Raji (cell line): ENCODE data around the gene ECHDC3.

Experiments used
- POLR2A ChIP-seq: IDR thresholded peaks from 2 replicates; pipeline ENCODE4 v1.6.1; 2011; ENCODE audit warnings: low read depth, low read length, control low read depth; ENCODE audit not compliant: insufficient read depth

Gene ECHDC3

DNA sequence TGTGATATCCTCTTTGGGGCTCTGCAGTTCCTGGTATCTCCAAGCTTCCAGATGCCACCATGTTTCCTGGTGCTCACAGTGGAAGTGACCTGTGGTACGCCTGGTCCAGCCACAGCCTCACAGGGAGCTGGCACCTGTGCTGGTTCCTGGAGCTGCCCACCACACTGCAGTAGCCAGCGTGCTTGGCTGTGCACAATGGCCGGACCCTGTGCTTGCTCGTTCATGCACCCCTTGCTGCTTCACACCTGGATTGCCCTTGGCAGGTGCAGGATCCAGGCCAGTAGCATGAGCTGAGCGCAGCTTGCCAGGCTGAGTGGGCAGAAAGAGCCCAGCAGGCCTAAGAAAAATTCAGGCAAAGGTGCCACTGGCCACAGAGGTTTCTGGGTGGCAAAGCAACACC is 11.4 kb upstream of the ECHDC3 start:
- TF ChIP-seq POLR2A = no peak

DNA sequence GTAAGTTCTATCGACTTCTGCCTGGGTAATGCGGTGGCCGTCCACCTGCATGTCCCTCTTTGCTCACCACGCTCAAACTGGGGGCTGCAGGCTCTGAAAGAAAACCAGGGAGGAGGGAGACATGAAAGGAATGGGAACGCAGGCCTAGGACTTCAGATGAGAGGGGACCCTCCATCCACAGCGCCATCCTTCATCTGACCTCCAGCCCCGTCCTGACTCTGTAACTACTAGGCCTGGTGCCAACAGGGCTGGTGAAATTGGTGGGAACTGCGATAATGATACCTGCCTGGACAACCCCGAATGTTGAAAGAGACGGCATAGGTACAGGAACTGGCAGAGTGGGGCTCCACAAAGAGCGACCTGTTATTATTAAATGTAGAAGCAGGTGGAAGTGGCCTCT is 1.3 kb upstream of the ECHDC3 start:
- TF ChIP-seq POLR2A = no peak

DNA sequence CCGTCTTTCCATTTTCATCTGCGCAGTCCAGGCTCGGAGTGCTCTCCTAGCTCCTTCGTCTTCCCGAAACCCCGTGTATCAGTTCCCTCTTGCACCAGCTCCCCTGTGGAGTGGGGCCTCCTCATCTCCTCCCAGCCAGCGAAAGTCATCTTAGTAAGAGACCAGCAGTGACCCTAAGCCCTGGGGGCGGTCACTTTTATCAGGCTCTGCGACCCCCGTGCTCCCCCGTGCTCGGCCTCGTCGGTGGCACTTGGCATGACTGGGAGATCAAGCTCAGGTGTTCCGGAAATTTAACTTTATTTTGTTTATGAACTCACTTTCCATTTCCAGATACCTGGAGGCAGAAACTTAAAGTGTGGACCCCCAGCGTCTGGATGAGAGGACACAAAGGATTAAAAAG is 574 bp upstream of the ECHDC3 start:
- TF ChIP-seq POLR2A = no peak

DNA sequence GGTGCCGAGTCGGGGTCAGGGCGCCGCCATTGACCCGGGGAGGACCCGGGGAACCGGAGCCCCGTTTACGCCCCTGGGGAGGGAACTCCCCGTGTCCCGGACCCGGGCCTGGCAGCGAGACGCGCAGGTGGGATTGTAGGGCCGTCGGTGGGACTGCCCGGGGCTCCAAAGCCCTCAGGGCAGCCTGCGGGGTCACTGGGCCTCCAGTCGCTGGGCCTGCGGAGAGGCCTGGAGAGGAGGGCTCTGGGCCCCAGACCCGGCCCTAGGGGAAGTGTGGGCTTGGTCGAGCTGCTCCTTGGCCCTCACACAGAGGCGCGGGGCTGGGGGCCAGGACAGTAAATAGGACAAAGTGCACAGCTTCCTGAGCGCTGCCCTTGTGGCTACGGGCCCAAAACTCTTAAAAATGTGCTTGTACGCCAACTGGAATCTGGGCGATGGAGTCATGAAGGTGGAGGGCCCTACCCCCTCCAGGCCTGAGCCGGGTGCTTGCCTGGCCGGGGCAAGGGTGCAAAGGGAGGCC is 657 bp downstream of the ECHDC3 start:
- TF ChIP-seq POLR2A = no peak

DNA sequence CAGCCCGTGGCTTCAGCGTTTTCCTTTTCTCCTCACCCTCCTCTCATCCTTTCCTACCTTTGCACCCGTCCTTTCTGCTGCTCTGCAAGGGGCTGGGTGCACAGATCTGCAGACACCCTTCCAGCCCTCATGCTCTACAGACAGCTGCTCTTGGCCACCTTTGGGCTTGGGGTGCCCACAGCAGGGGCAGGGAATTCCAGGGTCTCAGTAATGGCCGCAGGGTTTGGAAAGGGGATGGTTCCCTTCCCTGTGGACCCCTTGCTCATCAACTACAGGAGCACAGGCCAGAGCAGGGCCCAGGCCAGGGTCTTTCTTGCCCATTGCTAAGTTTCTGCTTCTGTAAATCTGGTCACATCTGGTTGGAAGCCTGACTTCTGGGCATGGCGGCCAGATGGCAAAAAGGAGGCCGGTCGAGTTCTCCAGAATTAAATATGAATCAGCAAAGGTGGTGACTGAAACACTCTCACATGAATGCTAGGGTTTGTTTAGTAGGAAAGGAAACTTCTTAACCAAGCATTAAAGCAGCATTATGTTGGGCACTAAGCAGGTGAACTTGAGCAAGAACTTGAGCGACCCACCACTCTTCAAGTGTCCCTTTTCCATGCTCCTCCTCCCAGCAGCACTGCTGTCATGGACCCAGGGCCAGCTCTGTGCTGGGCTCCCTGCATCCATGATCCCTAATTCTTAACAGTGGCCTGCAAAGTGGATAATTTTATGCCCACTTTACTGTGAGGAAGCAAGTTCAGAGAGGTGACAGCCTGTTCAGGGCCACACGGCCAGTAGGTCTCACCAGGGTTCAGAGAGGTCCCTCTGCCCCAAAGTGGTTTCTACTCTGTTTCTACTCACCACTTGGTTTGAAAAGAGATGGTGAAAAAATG is 1.5 kb downstream of the ECHDC3 start:
- TF ChIP-seq POLR2A = no peak

DNA sequence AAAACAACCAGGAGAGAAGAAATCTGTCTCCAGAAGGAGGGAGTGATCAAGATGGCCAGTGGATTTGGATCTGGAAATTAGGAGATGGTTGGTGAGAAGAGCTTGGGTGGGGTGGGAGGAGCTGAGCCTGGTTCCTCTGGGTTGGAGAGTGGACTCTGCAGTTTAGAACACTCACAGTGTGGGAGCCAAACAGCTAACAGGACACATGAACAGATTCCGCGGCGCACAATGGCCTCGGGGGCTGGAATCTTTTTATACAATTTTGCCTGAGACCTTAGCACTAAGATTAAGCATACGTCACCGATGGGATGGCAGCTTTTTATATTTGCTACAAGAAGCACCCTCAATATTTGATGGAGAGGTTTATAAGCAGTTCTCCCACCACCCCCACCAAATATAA is 2.9 kb downstream of the ECHDC3 start:
- no peak for TF ChIP-seq POLR2A

DNA sequence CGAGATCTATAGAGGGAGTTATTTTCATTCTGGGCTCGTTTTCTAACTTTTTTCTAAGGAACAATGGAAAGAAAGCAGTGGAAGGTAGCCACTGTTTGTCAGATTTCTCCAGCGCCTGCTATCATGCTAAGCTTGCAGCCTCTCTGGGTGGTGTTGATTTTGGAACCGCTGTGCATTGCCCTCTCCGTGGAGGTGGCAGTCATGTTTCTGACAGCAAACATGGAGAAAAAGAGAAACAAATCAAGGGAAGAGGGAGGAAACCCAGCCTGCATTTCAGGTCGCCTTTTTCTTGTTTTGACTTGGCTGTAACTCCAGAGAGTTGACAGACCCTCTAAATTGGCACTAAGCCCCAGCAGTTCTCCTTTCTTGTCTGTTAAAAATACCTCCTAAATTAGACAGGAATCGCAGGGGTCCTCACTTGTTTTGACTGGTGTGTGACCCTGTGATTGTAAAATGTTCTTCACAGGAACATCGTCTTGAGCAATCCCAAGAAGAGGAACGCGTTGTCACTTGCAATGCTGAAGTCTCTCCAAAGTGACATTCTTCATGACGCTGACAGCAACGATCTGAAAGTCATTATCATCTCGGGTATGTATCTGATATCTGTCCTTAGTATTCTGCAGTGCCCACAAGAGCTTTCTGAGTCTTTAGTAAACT is 4.8 kb downstream of the ECHDC3 start:
- TF ChIP-seq POLR2A = no peak

DNA sequence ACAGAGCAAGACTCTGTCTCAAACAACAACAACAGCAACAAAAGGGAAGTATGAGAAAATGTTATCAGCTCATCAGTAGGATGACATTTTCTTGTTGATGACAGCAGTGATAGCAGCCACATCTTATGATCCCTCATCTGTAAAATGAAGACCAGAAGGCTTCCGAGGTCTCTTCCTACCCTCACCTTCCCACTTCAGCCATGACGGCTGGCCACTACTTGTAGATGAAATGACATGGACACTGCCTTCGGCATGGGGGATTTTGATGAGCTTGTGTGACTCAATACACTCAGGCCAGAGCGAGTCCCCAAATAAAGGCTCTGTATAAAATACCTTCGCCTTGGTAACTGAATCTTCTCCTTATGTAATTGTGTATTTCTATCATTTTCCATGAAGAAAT is 6.7 kb downstream of the ECHDC3 start:
- no peak for TF ChIP-seq POLR2A

DNA sequence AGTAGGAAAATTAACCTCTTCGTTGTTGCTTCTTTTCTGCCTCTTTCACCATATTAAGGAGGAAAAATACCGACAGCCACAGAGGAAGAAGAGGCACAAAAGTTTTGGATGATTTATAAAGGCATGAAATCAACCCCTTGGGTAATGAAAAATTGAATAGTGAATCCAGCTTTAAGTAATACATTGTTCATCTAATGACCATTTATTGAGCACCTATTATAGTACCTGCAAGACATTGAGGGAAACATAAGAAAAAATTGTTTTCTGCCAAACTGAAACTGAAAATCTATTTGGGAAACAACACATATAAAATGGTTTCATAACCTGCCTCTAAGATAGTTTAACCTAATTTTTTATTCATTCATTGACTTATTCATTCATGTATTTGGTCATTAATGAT is 8.2 kb downstream of the ECHDC3 start:
- TF ChIP-seq POLR2A = no peak

DNA sequence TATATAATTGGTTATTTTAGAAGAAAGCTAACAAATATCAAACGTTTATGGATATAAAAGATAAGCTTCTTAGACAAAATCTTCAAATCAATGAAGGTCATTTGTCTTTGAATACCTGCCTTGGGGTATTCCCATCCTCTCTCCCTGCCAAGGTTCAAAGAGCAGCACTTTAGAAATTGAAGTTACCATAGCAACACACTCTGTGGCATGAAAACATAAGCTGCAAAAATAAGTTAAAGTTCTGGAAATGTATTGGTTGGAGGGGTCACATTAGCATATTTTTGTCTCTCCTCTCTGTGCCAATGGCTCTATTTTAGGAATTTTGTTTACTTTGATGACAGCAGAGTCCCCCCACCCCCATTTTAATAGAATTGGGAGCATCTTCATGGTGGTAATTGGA is 12.0 kb downstream of the ECHDC3 start:
- TF ChIP-seq POLR2A = no peak

DNA sequence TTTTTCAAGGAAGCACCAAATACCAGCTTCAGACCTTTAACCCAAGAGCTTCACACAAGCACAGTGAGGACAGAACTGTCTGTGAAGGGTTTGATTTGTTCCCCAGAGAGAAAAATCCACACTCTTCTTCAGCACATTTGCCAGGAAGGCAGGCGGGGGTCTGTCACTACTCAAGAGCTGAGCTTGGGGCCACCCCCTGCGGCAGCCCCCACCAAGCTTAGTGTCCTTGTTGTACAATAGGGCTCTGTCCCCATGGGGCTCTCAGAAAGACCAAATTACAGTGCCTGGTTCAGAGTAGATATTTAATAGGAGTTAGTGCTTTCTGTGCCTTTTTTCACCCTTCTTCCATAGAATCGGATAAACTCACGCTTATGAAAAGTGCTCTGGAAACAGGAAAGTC is 12.4 kb downstream of the ECHDC3 start:
- no peak for TF ChIP-seq POLR2A

DNA sequence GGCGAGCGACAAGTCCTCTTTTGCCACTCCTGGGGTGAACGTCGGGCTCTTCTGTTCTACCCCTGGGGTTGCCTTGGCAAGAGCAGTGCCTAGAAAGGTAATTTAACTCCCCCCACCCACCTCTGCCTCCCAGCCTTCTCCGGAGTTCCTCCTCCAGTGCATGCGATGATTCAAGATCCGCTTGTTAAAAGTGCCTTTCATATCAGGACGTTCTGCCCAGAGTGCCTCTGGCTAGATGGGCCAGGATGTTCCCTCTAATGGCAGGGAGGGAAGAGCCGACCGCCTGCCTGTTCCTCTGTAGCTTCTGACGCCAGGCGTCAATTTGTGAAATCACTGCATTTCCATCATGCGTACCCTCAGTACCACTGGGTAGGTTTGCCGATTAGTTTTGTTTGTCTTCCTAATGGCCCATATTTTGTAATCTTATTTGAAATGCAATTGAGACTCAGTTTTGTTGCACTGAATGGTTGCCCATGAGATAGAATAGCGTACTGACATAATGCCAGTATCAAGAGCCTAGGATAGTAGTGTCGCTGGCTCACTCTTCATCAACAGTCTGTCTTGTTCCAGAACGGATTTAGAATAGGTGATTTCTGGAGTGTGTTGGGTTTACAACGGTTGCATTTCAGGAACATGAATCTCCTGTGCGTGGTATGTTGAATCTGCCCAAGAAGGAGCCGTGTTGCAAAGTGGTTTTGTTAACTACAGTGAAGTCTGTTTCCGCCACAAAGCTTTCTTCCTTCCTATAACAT is 13.5 kb downstream of the ECHDC3 start:
- no peak for TF ChIP-seq POLR2A

DNA sequence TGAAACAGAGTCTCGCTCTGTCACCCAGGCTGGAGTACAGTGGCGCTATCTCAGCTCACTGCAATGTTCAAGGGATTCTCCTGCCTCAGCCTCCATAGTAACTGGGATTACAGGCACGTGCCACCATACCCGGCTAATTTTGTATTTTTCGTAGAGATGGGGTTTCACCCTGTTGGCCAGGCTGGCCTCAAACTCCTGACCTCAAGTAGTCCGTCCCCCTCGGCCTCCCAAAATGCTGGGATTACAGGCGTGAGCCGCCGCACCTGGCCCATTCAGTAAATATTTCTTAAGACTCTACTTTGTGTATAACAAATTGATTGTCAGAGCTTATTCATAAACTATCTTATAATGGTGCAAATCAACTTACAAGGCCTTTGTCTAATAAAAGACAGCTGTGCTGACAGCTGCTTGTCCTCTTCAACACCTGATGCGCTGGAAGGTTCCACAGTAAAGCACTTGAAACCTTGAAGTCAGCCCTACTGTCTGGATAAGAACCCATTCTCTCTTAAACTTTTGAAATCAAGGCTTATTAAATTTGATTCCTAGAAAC is 14.7 kb downstream of the ECHDC3 start:
- no peak for TF ChIP-seq POLR2A

DNA sequence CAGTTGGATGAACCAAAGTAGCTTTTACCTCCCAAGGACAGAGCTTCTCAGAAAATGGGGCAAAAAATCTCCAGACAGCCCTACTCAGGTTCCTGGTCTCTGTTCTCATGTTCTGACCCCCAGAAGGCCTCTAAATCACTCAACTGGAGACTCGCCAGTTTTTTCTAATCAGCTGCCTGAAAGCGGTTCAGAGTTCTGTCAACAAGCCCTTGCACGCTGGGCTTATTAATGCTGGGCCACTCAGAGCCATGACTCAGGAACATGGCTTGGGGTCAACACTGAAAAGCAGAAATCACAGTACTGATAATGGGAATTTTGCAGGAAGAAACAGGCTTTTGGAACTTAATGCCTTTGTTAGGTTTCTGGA is 15.3 kb downstream of the ECHDC3 start:
- no peak for TF ChIP-seq POLR2A

DNA sequence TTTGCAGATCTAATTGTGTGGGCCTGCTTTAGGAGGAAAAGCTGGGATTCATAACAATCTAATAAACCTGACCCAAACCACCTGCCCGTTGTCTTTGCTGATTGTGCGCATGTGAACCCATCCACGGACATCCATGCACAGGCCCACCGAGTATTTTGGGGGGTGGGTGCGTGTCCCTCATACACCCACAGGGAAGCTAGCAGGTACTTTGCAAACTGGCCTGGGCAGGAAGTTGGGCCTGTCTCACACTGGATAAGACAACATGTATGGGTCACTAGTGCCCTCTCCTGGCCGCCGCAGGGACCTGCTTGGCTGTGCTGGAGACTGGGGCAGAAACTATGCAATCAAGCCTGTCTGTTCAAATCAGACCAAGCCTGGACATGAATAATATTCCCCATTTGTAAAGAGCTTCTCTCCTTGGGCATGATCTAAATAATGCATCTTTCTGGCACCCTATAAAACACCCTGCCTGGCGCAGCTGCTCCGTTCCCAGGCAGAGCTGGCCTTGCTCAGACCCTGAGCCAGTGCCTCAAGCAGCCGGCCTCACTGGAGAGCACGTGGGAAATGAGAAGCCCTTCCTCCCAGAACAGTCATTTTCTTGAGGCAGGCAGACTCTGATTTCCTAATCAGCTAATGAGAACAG is 15.8 kb downstream of the ECHDC3 start:
- no peak for TF ChIP-seq POLR2A

DNA sequence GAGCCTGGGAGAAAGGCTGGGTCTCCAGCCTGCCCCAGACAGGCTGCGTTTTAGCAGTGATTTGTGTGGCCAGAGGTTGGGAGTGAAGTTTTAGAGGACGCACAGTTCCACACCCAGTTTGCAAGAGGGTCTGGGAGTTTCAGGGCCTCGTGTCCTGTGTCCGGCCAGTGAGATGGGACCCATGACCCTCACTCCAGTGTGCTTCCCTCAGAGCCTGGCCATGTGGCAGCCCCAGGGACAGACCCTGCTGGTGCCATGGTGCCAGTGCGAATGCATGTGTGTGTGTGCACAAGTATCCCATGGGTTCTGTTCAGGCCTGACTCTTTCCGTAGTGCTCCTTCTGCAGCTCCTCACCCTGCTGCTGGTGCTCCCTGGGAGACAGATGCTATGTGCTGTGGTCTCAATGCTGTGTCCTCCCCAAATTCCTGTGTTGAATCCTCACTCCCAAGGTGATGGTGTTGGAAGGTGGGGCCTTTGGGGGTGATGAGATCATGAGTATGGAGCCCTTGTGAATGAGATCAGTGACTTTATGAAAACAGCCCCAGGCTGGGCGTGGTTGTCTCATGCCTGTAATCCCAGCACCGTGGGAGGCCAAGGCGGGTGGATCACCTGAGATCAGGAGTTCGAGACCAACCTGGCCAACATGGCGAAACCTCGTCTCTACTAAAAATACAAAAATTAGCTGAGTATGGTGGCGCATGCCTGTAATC is 16.5 kb downstream of the ECHDC3 start:
- TF ChIP-seq POLR2A = no peak
